Thyroid gland (tissue), 4 donors: ENCODE results near the gene TH. TPM values are rescaled to one million over a fixed set of nuclear protein-coding genes. Genes with fewer than 3 reads are reported as not detected.

ENCODE experiments used
- microRNA counts, 2 donors: library from miRNA; unstranded; fragments of <30 nt; microRNA quantifications; one replicate each; lab custom pipeline; 2016 to 2017
- microRNA-seq: library from miRNA; unstranded; fragments of <30 nt; microRNA quantifications from one replicate; pipeline ENCODE4, GENCODE V29; 2016
- small RNA-seq: library from RNA; depleted of rRNA; stranded (forward); fragments of <200 nt; gene quantifications from one replicate; pipeline ENCODE3, GENCODE V24; 2016
- total RNA-seq, 4 donors: library from RNA; depleted of rRNA; stranded (reverse); fragments of >200 nt; gene quantifications; one replicate each; pipeline ENCODE4 v1.2.3, GENCODE V29; 2016

TH gene
- total RNA-seq, 4 donors from 2014 or later = not detected

MicroRNAs within 50 kb of the gene (microRNA counts, 767-probe panel; counts per million panel counts)
- 0 to 2,407 counts per million in 2 donors for microRNA hsa-miR-483-3p (lab: Ali Mortazavi, UCI)
- 0 counts per million in 2 donors for microRNA hsa-miR-483-5p (lab: Ali Mortazavi, UCI)

Small RNA genes within 50 kb of the gene (microRNA-seq; reads per million reads assigned to microRNA genes)
- gene MIR4686 (not detected), gene MIR483 (12.4 reads per million, percentile 30 among the genes with 10 or more reads in this experiment)

Small RNA genes within 50 kb of the gene (small RNA-seq; reads per million reads assigned to genes)
- gene MIR4686 (not detected), gene MIR483 (0.56 reads per million)

Other genes starting within 250 kb of the TH start
- gene MRPL23, start 224.5 kb downstream of the TH start, total RNA-seq = 100 to 1,000 TPM in 3 of 4 donors, 10 to 100 TPM in 1; 86.9 to 241 (median 159) TPM
- gene H19, start 174.0 kb downstream of the TH start, total RNA-seq = 10 to 100 TPM; 13.5 to 68.7 (median 19.4) TPM
- 10 to 100 TPM in 3 of 4 donors, 1 to 10 TPM in 1; 9.9 to 26.6 (median 18.1) TPM for gene IGF2, start 32.4 kb downstream of the TH start, total RNA-seq
- gene INS, start 10.6 kb downstream of the TH start, total RNA-seq = not detected
- gene ASCL2, start 98.8 kb upstream of the TH start, total RNA-seq = 1 to 10 TPM in 1 of 4 donors, under 1 TPM in 3; 0.46 to 2.9 (median 0.66) TPM
- gene C11orf21, start 130.1 kb upstream of the TH start, total RNA-seq = under 1 TPM; 0.15 to 0.67 (median 0.45) TPM
- under 1 TPM in 2 of 4 donors, not detected in 2; 0.33 to 0.45 TPM for gene TSPAN32, start 130.2 kb upstream of the TH start, total RNA-seq
- gene CD81, start 205.5 kb upstream of the TH start, total RNA-seq = 100 to 1,000 TPM; 264 to 370 (median 298) TPM
- gene TSSC4, start 228.9 kb upstream of the TH start, total RNA-seq = 10 to 100 TPM; 37.5 to 62.3 (median 45.1) TPM